HEK293 (cell line): ENCODE data around the gene SPATA31C1.

Source experiments
- CTCF ChIA-PET: fragments of 350-600 bp; formaldehyde crosslinking; extraction: SDS; loops from one replicate; lab custom pipeline; 2021; ENCODE audit warnings: antibody characterized with exemption; lab: Yijun Ruan, JAX
- POLR2A ChIA-PET: fragments of 300-600 bp; formaldehyde crosslinking; extraction: SDS; loops from one replicate; lab custom pipeline; 2020; ENCODE audit warnings: antibody characterized with exemption, inconsistent platforms; lab: Yijun Ruan, JAX
- H3K27ac ChIP-seq: fragments of 200-500 bp; sonication (Bioruptor generic); 2 replicates; pipeline ENCODE4 v1.5.1; 2014; ENCODE audit warnings: low read depth, low read length, control low read depth, inconsistent platforms; ENCODE audit errors: extremely low read depth
- H3K36me3 ChIP-seq, 2 experiments: fragments of 200-500 bp in 1 of 2; sonication (Bioruptor generic) in 1 of 2; 1 replicate in 1 of 2; 2 replicates in 1 of 2; pipeline ENCODE4 v1.5.1; 2014 to 2017; ENCODE audit warnings: inconsistent platforms in 2 of 2, low read length in 2 of 2; ENCODE audit not compliant: control insufficient read depth in 2 of 2, insufficient read depth in 1 of 2
- H3K4me1 ChIP-seq: fragments of 200-500 bp; sonication (Bioruptor generic); 2 replicates; pipeline ENCODE4 v1.5.1; 2014; ENCODE audit warnings: mild to moderate bottlenecking, low read length, inconsistent platforms; ENCODE audit not compliant: control insufficient read depth, insufficient read depth
- H3K4me3 ChIP-seq: 2 replicates; pipeline ENCODE4 v1.5.1; 2011; ENCODE audit warnings: low read depth, mild to moderate bottlenecking, control low read depth, low read length, moderate library complexity
- H3K9me3 ChIP-seq: fragments of 200-500 bp; sonication (Bioruptor generic); 2 replicates; pipeline ENCODE4 v1.5.1; 2014; ENCODE audit warnings: low read depth, low read length, inconsistent platforms; ENCODE audit not compliant: control insufficient read depth, insufficient read depth
- GLI2 ChIP-seq: fragments of 450-650 bp; formaldehyde crosslinking; IDR thresholded peaks from 2 replicates; pipeline ENCODE4; 2017; ENCODE audit warnings: missing biosample characterization, missing genetic modification characterization, low read depth, borderline replicate concordance
- GLIS1 ChIP-seq: fragments of 450-650 bp; formaldehyde crosslinking; IDR thresholded peaks from 2 replicates; pipeline ENCODE4 v1.5.1; 2016; ENCODE audit warnings: missing biosample characterization, missing genetic modification characterization
- PRDM1 ChIP-seq: fragments of 450-650 bp; formaldehyde crosslinking; IDR thresholded peaks from 2 replicates; pipeline ENCODE4; 2016; ENCODE audit warnings: missing biosample characterization, missing genetic modification characterization
- PRDM2 ChIP-seq: fragments of 450-650 bp; formaldehyde crosslinking; IDR thresholded peaks from 2 replicates; pipeline ENCODE4 v1.5.1; 2016; ENCODE audit warnings: missing biosample characterization, missing genetic modification characterization, borderline replicate concordance
- REPIN1 ChIP-seq: fragments of 450-650 bp; formaldehyde crosslinking; IDR thresholded peaks from 2 replicates; pipeline ENCODE4 v1.5.1; 2017; ENCODE audit warnings: missing biosample characterization, missing genetic modification characterization, low read depth
- WT1 ChIP-seq: fragments of 450-650 bp; formaldehyde crosslinking; IDR thresholded peaks from 2 replicates; pipeline ENCODE4 v1.5.1; 2016; ENCODE audit warnings: missing biosample characterization, missing genetic modification characterization
- YY1 ChIP-seq: fragments of 450-650 bp; formaldehyde crosslinking; IDR thresholded peaks from 2 replicates; pipeline ENCODE4 v1.5.1; 2018; ENCODE audit warnings: missing biosample characterization, missing genetic modification characterization
- ZBTB10 ChIP-seq: fragments of 450-650 bp; formaldehyde crosslinking; IDR thresholded peaks from 2 replicates; pipeline ENCODE4 v1.5.1; 2016; ENCODE audit warnings: missing biosample characterization, missing genetic modification characterization
- ZBTB44 ChIP-seq: fragments of 450-650 bp; IDR thresholded peaks from 2 replicates; pipeline ENCODE4 v1.5.1; 2018; ENCODE audit warnings: missing biosample characterization, mild to moderate bottlenecking, missing genetic modification characterization
- ZNF10 ChIP-seq: fragments of 450-650 bp; formaldehyde crosslinking; IDR thresholded peaks from 2 replicates; pipeline ENCODE4 v1.5.1; 2017; ENCODE audit warnings: missing biosample characterization, missing genetic modification characterization
- ZNF121 ChIP-seq: fragments of 450-650 bp; formaldehyde crosslinking; IDR thresholded peaks from 2 replicates; pipeline ENCODE4 v1.5.1; 2016; ENCODE audit warnings: missing biosample characterization, missing genetic modification characterization
- ZNF155 ChIP-seq: fragments of 450-650 bp; formaldehyde crosslinking; IDR thresholded peaks from 2 replicates; pipeline ENCODE4 v1.5.1; 2016; ENCODE audit warnings: missing biosample characterization, missing genetic modification characterization
- ZNF169 ChIP-seq: fragments of 450-650 bp; formaldehyde crosslinking; IDR thresholded peaks from 2 replicates; pipeline ENCODE4 v1.5.1; 2016; ENCODE audit warnings: missing biosample characterization, missing genetic modification characterization
- ZNF202 ChIP-seq: fragments of 450-650 bp; formaldehyde crosslinking; IDR thresholded peaks from 2 replicates; pipeline ENCODE4 v1.5.1; 2016; ENCODE audit warnings: missing biosample characterization, missing genetic modification characterization, borderline replicate concordance
- ZNF24 ChIP-seq: fragments of 450-650 bp; formaldehyde crosslinking; IDR thresholded peaks from 2 replicates; pipeline ENCODE4 v1.5.1; 2016; ENCODE audit warnings: missing biosample characterization, missing genetic modification characterization
- ZNF248 ChIP-seq: fragments of 450-650 bp; formaldehyde crosslinking; IDR thresholded peaks from 2 replicates; pipeline ENCODE4 v1.5.1; 2017; ENCODE audit warnings: missing biosample characterization, missing genetic modification characterization
- ZNF302 ChIP-seq: fragments of 450-650 bp; formaldehyde crosslinking; IDR thresholded peaks from 2 replicates; pipeline ENCODE4 v1.5.1; 2016; ENCODE audit warnings: missing biosample characterization, missing genetic modification characterization, low read depth
- ZNF324 ChIP-seq: fragments of 450-650 bp; formaldehyde crosslinking; IDR thresholded peaks from 2 replicates; pipeline ENCODE4 v1.5.1; 2016; ENCODE audit warnings: missing biosample characterization, missing genetic modification characterization
- ZNF366 ChIP-seq: fragments of 450-650 bp; formaldehyde crosslinking; conservative IDR thresholded peaks from 2 replicates; pipeline ENCODE4 v1.5.1; 2016; ENCODE audit warnings: missing biosample characterization, missing genetic modification characterization
- ZNF423 ChIP-seq: fragments of 450-650 bp; formaldehyde crosslinking; IDR thresholded peaks from 2 replicates; pipeline ENCODE4 v1.5.1; 2016; ENCODE audit warnings: missing biosample characterization, missing genetic modification characterization
- ZNF510 ChIP-seq: fragments of 450-650 bp; formaldehyde crosslinking; IDR thresholded peaks from 2 replicates; pipeline ENCODE4 v1.5.1; 2018; ENCODE audit warnings: mild to moderate bottlenecking, missing genetic modification characterization, missing biosample characterization; ENCODE audit not compliant: insufficient replicate concordance
- ZNF580 ChIP-seq: fragments of 450-650 bp; formaldehyde crosslinking; IDR thresholded peaks from 2 replicates; pipeline ENCODE4 v1.5.1; 2016; ENCODE audit warnings: missing biosample characterization, missing genetic modification characterization
- ZNF660 ChIP-seq: fragments of 450-650 bp; IDR thresholded peaks from 2 replicates; pipeline ENCODE4 v1.5.1; 2018; ENCODE audit warnings: missing biosample characterization, mild to moderate bottlenecking, missing genetic modification characterization
- ZNF76 ChIP-seq: fragments of 450-650 bp; formaldehyde crosslinking; IDR thresholded peaks from 2 replicates; pipeline ENCODE4; 2016; ENCODE audit warnings: low read depth, missing biosample characterization, missing genetic modification characterization, borderline replicate concordance
- ZSCAN18 ChIP-seq: fragments of 450-650 bp; formaldehyde crosslinking; IDR thresholded peaks from 2 replicates; pipeline ENCODE4 v1.5.1; 2016; ENCODE audit warnings: missing biosample characterization, missing genetic modification characterization
- ZSCAN5A ChIP-seq: fragments of 450-650 bp; formaldehyde crosslinking; IDR thresholded peaks from 2 replicates; pipeline ENCODE4 v1.5.1; 2016; ENCODE audit warnings: missing biosample characterization, missing genetic modification characterization

The SPATA31C1 gene

GRCh38 chr9:87963770-87964169, 46.0 kb downstream of the SPATA31C1 start (continued):
- TF ChIP-seq PRDM2 (tag by site-specific recombination), result no peak
- no peak for TF ChIP-seq ZNF302 (tag by site-specific recombination)
- no peak for TF ChIP-seq ZSCAN5A
- no peak for TF ChIP-seq GLIS1
- no peak for TF ChIP-seq ZNF76
- no peak for TF ChIP-seq ZNF324 (tag by site-specific recombination)
- TF ChIP-seq ZNF202, result no peak
- TF ChIP-seq WT1 (tag by site-specific recombination), result no peak
- TF ChIP-seq ZNF169 (tag by site-specific recombination), result no peak
- TF ChIP-seq ZNF510 (tag by site-specific recombination), result no peak

- H3K4me1 ChIP-seq, result no peaks in the 10 kb centered on the region
- POLR2A ChIA-PET, result interaction anchor here (1.0 kb wide), 1 partner anchor 10 kb away, joined by 3 read pairs; the partner anchor contains the start of gene CDK20
- H3K9me3 ChIP-seq, result no peaks in the 10 kb centered on the region
- H3K36me3 ChIP-seq, result peaks cover 0 to 31% of the 10 kb centered on the region in 2 experiments; a peak in 1 of 3 replicates
- CTCF ChIA-PET, result interaction anchor here (0.6 to 1.0 kb wide), 2 partner anchors 15 kb away, joined by 3 read pairs; no protein-coding TSS in a partner anchor
- no peak overlapping the region for H3K27ac ChIP-seq
- no peak overlapping the region for H3K4me3 ChIP-seq
- TF ChIP-seq ZBTB10 (tag by site-specific recombination) (no peak), ZNF24 (tag by site-specific recombination) (no peak), ZNF121 (tag by site-specific recombination) (no peak), REPIN1 (no peak), ZSCAN18 (tag by site-specific recombination) (no peak), ZNF580 (tag by site-specific recombination) (no peak), ZNF423 (tag by site-specific recombination) (no peak), YY1 (tag by site-specific recombination) (no peak), ZNF366 (tag by site-specific recombination) (no peak), ZNF10 (tag by site-specific recombination) (no peak), ZNF660 (tag by site-specific recombination) (no peak), ZNF248 (tag by site-specific recombination) (no peak), GLI2 (tag by site-specific recombination) (no peak), PRDM1 (no peak), ZBTB44 (no peak), ZNF155 (no peak)
Measured at GRCh38 chr9:87964826-87965225, 47.1 kb downstream of the SPATA31C1 start.
